CD4-positive, alpha-beta T cell (primary cell): ENCODE measurements around the gene FUT7. TPM values are rescaled to one million over a fixed set of nuclear protein-coding genes. Genes with fewer than 3 reads are reported as not detected.

ENCODE experiments used
- ATAC-seq: fragments of 200-7000 bp; cut with Tn5 transposase; one replicate; pipeline ENCODE4 v1.10.0; 2022; ENCODE audit warnings: mild to moderate bottlenecking; ENCODE audit not compliant: poor library complexity
- CTCF ChIA-PET: fragments of 350-600 bp; sonication (Branson Sonifier 250); formaldehyde crosslinking; loops from one replicate; lab custom pipeline; 2021; ENCODE audit warnings: antibody characterized with exemption, inconsistent platforms; lab: Charles Lee
- POLR2A ChIA-PET: fragments of 350-600 bp; sonication (Branson Sonifier 250); formaldehyde crosslinking; loops from one replicate; lab custom pipeline; 2021; ENCODE audit warnings: antibody characterized with exemption, inconsistent platforms; lab: Charles Lee
- DNase-seq, 14 experiments: peaks; one replicate each; pipeline ENCODE4 v3.0.0-alpha.2; 2013 to 2020; ENCODE audit warnings: mixed read lengths in 2 of 14
- H3K27ac ChIP-seq, 2 donors: one replicate each; pipeline versions ENCODE4 v1.5.1 to v1.7.0; 2013; ENCODE audit warnings: low read length in 2 of 2, low read depth in 1 of 2, mild to moderate bottlenecking in 1 of 2
- H3K27me3 ChIP-seq, 2 experiments: 1 replicate in 1 of 2; 2 replicates in 1 of 2; pipeline versions ENCODE4 v1.6.1 to v1.7.0; 2013; ENCODE audit warnings: low read length in 2 of 2, control low read depth in 1 of 2, mild to moderate bottlenecking in 1 of 2, moderate library complexity in 1 of 2; ENCODE audit not compliant: insufficient read depth in 2 of 2, control insufficient read depth in 1 of 2
- H3K36me3 ChIP-seq: one replicate; pipeline ENCODE4 v1.6.1; 2013; ENCODE audit warnings: low read length, control low read depth; ENCODE audit not compliant: insufficient read depth
- H3K4me1 ChIP-seq: one replicate; pipeline ENCODE4 v1.6.1; 2013; ENCODE audit warnings: low read length, control low read depth; ENCODE audit not compliant: insufficient read depth
- H3K4me3 ChIP-seq: one replicate; pipeline ENCODE4 v1.5.1; 2013; ENCODE audit warnings: mild to moderate bottlenecking, low read length, moderate library complexity
- H3K9me3 ChIP-seq, 2 experiments: 1 replicate in 1 of 2; 2 replicates in 1 of 2; pipeline versions ENCODE4 v1.6.1 to v1.7.0; 2013; ENCODE audit warnings: low read length in 2 of 2, mild to moderate bottlenecking in 2 of 2, control low read depth in 1 of 2, moderate library complexity in 1 of 2; ENCODE audit not compliant: control insufficient read depth in 1 of 2, insufficient read depth in 1 of 2
- H3K27ac Mint-ChIP-seq: one replicate; pipeline ENCODE4 v1.8.0; 2020; ENCODE audit warnings: mixed read lengths
- H3K27me3 Mint-ChIP-seq: one replicate; pipeline ENCODE4 v1.8.0; 2021; ENCODE audit warnings: mixed read lengths
- H3K36me3 Mint-ChIP-seq: one replicate; pipeline ENCODE4 v1.8.0; 2021; ENCODE audit warnings: low read depth, mixed read lengths
- H3K4me1 Mint-ChIP-seq: one replicate; pipeline ENCODE4 v1.8.0; 2021; ENCODE audit warnings: low read depth, mixed read lengths
- H3K4me3 Mint-ChIP-seq: one replicate; pipeline ENCODE4 v1.8.0; 2020; ENCODE audit warnings: mild to moderate bottlenecking, mixed read lengths
- H3K9me3 Mint-ChIP-seq: one replicate; pipeline ENCODE4 v1.8.0; 2020; ENCODE audit warnings: mixed read lengths
- intact Hi-C, 2 experiments: fragments of 100-400 bp; cut with DNase I in 1 of 2; cut with micrococcal nuclease in 1 of 2; formaldehyde crosslinking; loops; one replicate each; pipeline versions ENCODE4 v1.15.1 to v1.9.0; 2023 to 2025; cut with DNase I, micrococcal nuclease
- total RNA-seq, 174 experiments: library from RNA in 2 of 174; stranded (reverse) in 2 of 174; gene quantifications; one replicate each; pipeline ENCODE4 v1.2.3 and lab custom pipeline; 2021 to 2026
- TF ChIP-seq, protein P1 (sequence below): fragments of 200-600 bp; IDR thresholded peaks from one replicate; pipeline ENCODE4 v1.8.0; 2022; ENCODE audit warnings: antibody characterized with exemption, mild to moderate bottlenecking

The FUT7 gene
- total RNA-seq, 2 experiments from 2014 or later = 1.7 to 1.8 TPM

DNA sequence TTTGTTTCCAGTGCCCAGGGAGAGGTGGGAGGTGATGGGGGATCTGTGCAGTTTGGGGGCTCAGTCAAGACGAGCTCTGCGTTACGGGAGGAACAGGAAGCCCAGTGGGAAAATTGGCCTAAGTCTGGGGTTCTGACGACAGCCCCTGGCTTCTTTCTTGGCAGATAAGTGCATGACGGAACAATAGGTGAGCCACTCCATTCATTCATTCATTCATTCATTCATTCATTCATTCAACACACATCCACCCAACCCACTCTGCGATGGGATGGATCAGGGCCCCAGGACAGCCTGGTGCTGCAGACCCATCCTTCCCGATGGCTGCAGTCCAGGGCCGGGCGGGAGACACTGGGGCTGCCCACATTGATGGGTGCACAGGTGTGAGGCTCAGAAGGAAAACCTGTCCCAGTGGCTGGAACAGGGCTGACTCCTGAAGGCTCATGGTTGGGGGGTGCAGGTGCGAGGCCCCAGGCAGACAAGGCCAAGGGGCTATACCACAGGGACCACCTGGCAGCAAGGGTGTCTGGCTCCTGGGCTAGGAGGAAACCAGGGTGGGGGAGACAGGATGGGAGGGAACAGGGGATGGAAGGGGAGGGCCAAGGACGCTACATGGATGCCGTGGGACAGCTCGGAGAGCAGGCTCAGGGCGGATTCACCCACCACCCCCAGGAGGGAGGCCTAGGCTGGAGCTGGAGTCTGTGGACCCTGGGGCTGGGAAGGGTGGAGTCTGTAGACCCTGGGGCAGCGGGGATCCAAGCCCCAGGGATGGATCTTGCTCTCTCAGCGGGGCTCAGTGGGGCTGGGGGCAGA, 51.0 kb downstream of the FUT7 start:
- TF ChIP-seq, protein P1, sequence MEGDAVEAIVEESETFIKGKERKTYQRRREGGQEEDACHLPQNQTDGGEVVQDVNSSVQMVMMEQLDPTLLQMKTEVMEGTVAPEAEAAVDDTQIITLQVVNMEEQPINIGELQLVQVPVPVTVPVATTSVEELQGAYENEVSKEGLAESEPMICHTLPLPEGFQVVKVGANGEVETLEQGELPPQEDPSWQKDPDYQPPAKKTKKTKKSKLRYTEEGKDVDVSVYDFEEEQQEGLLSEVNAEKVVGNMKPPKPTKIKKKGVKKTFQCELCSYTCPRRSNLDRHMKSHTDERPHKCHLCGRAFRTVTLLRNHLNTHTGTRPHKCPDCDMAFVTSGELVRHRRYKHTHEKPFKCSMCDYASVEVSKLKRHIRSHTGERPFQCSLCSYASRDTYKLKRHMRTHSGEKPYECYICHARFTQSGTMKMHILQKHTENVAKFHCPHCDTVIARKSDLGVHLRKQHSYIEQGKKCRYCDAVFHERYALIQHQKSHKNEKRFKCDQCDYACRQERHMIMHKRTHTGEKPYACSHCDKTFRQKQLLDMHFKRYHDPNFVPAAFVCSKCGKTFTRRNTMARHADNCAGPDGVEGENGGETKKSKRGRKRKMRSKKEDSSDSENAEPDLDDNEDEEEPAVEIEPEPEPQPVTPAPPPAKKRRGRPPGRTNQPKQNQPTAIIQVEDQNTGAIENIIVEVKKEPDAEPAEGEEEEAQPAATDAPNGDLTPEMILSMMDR = no peak
- H3K9me3 Mint-ChIP-seq = no peaks in the 10 kb centered on the region
- Histone ChIP-seq H3K27ac (no peak overlapping the region), H3K27me3 (peaks cover 20 to 30% of the 10 kb centered on the region in 2 experiments), H3K36me3 (no peaks in the 10 kb centered on the region), H3K4me1 (peaks cover 44% of the 10 kb centered on the region), H3K9me3 (peaks cover 0 to 19% of the 10 kb centered on the region in 2 experiments), H3K4me3 (no peak overlapping the region)
- DNase-seq (no peak), ATAC-seq (no peak)
- H3K27ac Mint-ChIP-seq = no peak overlapping the region
- peaks cover 13% of the 10 kb centered on the region for H3K4me1 Mint-ChIP-seq
- intact Hi-C loops = no loop called here
- ChIA-PET CTCF (no interaction called here), POLR2A (no interaction called here)
- H3K36me3 Mint-ChIP-seq = no peaks in the 10 kb centered on the region
- H3K27me3 Mint-ChIP-seq = peaks cover 22% of the 10 kb centered on the region
- no peak overlapping the region for H3K4me3 Mint-ChIP-seq

Other genes starting within 250 kb of the FUT7 start
- 10 to 100 TPM; 14.6 to 17.1 TPM for gene TMEM141, start 240.7 kb downstream of the FUT7 start, total RNA-seq
- gene CCDC183, start 235.8 kb downstream of the FUT7 start, total RNA-seq = 1 to 10 TPM; 3.0 to 4.6 TPM
- 10 to 100 TPM; 46.4 to 48.5 TPM for gene RABL6, start 224.1 kb downstream of the FUT7 start, total RNA-seq
- 1 to 10 TPM; 1.1 to 1.2 TPM for gene AJM1, start 189.6 kb downstream of the FUT7 start, total RNA-seq
- gene PHPT1, start 182.7 kb downstream of the FUT7 start, total RNA-seq = 10 to 100 TPM; 13.6 to 17.8 TPM
- gene MAMDC4, start 179.7 kb downstream of the FUT7 start, total RNA-seq = 1 to 10 TPM; 2.2 to 3.4 TPM
- 100 to 1,000 TPM; 215 to 220 TPM for gene EDF1, start 165.8 kb downstream of the FUT7 start, total RNA-seq
- 10 to 100 TPM; 10.6 to 11.6 TPM for gene TRAF2, start 145.6 kb downstream of the FUT7 start, total RNA-seq
- gene FBXW5, start 87.3 kb downstream of the FUT7 start, total RNA-seq = 10 to 100 TPM; 41.0 to 41.7 TPM
- gene C8G, start 86.8 kb downstream of the FUT7 start, total RNA-seq = not detected
- gene LCN12, start 79.8 kb downstream of the FUT7 start, total RNA-seq = 1 to 10 TPM; 1.3 to 1.5 TPM
- gene PTGDS, start 54.6 kb downstream of the FUT7 start, total RNA-seq = 10 to 100 TPM; 40.6 to 41.0 TPM
- gene LCNL1, start 49.1 kb downstream of the FUT7 start, total RNA-seq = 1 to 10 TPM in 1 of 2 experiments, under 1 TPM in 1; 0.93 to 1.0 TPM
- 10 to 100 TPM; 67.0 to 67.8 TPM for gene PAXX, start 39.7 kb downstream of the FUT7 start, total RNA-seq
- gene CLIC3, start 35.5 kb downstream of the FUT7 start, total RNA-seq = 1 to 10 TPM; 2.1 to 2.8 TPM
- gene ABCA2, start 3.9 kb downstream of the FUT7 start, total RNA-seq = 10 to 100 TPM; 80.1 to 86.8 TPM
- gene NPDC1, start 14.1 kb upstream of the FUT7 start, total RNA-seq = 10 to 100 TPM; 15.3 to 16.0 TPM
- not detected for gene ENTPD2, start 22.0 kb upstream of the FUT7 start, total RNA-seq
- under 1 TPM; 0.17 to 0.19 TPM for gene SAPCD2, start 38.5 kb upstream of the FUT7 start, total RNA-seq
- gene UAP1L1, start 45.4 kb upstream of the FUT7 start, total RNA-seq = 1 to 10 TPM; 6.5 to 6.8 TPM
- 10 to 100 TPM; 60.9 to 66.9 TPM for gene MAN1B1, start 54.9 kb upstream of the FUT7 start, total RNA-seq
- gene DPP7, start 82.6 kb upstream of the FUT7 start, total RNA-seq = 100 to 1,000 TPM; 344 to 349 TPM
- gene GRIN1, start 107.1 kb upstream of the FUT7 start, total RNA-seq = not detected
- not detected for gene LRRC26, start 138.0 kb upstream of the FUT7 start, total RNA-seq
- gene TMEM210, start 140.0 kb upstream of the FUT7 start, total RNA-seq = not detected
- 100 to 1,000 TPM; 144 to 149 TPM for gene ANAPC2, start 156.5 kb upstream of the FUT7 start, total RNA-seq
- 10 to 100 TPM; 30.1 to 30.5 TPM for gene SSNA1, start 156.6 kb upstream of the FUT7 start, total RNA-seq
- 1 to 10 TPM; 6.1 to 8.6 TPM for gene TPRN, start 168.7 kb upstream of the FUT7 start, total RNA-seq
- 10 to 100 TPM; 18.2 to 18.7 TPM for gene TMEM203, start 173.6 kb upstream of the FUT7 start, total RNA-seq
- 10 to 100 TPM; 22.8 to 25.3 TPM for gene NDOR1, start 173.6 kb upstream of the FUT7 start, total RNA-seq
- under 1 TPM; 0.66 to 0.67 TPM for gene RNF208, start 190.2 kb upstream of the FUT7 start, total RNA-seq
- under 1 TPM; 0.33 to 0.42 TPM for gene CYSRT1, start 193.1 kb upstream of the FUT7 start, total RNA-seq
- under 1 TPM in 1 of 2 experiments, not detected in 1; 0.14 TPM for gene RNF224, start 195.4 kb upstream of the FUT7 start, total RNA-seq
- gene SLC34A3, start 198.8 kb upstream of the FUT7 start, total RNA-seq = not detected
- gene TUBB4B, start 209.2 kb upstream of the FUT7 start, total RNA-seq = 10 to 100 TPM; 93.8 to 98.2 TPM
- gene STPG3, start 219.2 kb upstream of the FUT7 start, total RNA-seq = not detected
- 10 to 100 TPM; 20.7 to 21.2 TPM for gene NELFB, start 223.2 kb upstream of the FUT7 start, total RNA-seq
- under 1 TPM; 0.67 to 0.80 TPM for gene TOR4A, start 245.6 kb upstream of the FUT7 start, total RNA-seq